GM18499 (cell line): Measurements from ENCODE around the gene DIABLO.
A peak's percentile ranks its signal among the peaks of the same experiment; 100 is the strongest.
"Not testable (repeated sequence)": the region's sequence is repeated elsewhere in the genome, so short reads cannot be mapped to it uniquely, and the experiment has no call there.

Experiments
- ATAC-seq: cut with Tn5 transposase; IDR thresholded peaks from one replicate; pipeline ENCODE4 v1.9.1; 2021; ENCODE audit warnings: moderate number of reproducible peaks; ENCODE audit not compliant: insufficient read depth, unreplicated experiment

The DIABLO gene

DNA sequence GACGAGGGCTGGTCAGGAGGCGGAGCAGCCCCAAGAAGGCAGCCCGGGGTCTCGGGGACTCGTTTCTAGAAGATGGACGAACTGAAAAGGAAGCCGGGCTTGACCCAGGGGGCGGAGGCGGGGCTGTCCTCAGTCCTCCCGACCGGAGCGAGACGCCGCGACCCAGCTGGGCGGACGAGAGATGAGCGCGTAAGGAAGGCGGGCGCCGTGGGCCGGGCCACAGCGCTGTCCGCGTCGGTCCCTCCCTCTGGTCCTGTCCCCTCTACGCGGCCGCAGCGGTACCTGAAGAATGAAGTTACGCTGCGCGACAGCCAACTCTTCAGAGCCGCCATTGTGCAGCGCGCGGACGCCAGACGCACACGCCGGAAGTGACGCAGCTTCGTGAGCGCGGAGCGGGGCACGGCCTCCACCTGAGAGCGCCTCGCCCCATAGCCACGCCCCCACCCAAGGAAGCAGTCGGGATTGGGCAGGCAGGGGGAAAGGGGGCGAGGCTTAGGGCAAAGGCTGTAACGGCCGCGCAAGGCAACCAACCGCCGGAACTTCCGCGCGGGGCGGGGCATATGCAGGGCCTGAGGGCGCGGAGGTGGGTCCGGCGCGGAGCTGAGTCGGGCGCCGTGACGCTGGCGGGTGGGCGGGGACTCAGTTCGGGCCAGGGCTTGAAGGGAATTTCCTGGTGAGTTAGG is at the start of gene DIABLO:
Gene DIABLO, minus strand, starts transcription at position 370 of the 683 bp plus-strand sequence. Its CDS starts 38 bp downstream, at position 332.
- peak; percentile 76 for ATAC-seq

DNA sequence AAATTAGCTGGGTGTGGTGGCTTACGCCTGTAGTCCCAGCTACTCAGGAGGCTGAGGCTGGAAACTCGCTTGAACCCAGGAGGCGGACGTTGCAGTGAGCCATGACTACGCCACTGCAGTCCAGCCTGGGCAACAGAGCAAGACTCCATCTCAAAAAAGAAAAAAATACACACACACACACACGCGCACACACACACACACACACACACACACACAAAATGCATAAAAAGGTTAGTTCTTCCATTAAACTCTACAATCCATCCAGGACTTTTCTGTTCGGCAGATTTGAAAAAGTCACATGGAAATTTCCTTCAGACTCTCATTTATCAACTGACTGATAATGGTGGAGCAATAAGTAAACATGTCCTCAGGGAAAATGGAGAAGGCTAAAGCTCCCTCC is 49.6 kb upstream of the DIABLO start:
- no peak for ATAC-seq

DNA sequence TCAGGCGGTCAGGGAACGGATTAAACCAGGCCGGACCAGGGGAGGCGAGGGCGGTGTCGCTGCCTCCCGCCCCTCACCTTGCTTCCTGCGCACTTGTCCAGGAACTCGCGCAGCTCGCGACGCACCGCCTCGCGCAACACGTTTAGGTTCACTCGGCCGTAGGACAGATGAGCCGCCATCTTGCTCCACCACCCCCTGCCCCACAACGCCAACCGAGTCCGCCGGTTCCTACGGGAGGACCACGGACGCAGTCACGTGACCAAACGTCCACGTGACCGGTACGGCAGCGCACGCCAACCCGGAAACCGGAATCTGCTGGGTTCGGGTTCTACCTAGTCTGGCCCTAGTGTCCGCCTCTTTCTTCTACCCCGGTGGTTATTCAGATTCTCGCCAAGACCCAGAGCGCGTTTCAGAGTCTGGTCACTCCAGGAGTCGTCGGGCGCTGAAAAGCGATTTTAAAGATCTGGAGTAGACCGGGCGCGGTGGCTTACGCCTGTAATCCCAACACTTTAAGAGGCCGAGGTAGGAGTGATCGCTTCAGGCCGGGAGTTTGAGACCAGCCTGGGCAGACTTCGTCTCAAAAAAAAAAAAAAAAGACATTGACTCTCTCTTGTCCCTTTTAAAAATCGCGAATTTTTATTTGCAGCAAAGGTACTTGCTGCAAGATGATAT is 40.5 kb upstream of the DIABLO start, which contains the start of gene VPS33A:
Gene VPS33A, minus strand, starts transcription at position 265 of the 672 bp plus-strand sequence. Its CDS starts 86 bp downstream, at position 179.
- ATAC-seq, result no peak

DNA sequence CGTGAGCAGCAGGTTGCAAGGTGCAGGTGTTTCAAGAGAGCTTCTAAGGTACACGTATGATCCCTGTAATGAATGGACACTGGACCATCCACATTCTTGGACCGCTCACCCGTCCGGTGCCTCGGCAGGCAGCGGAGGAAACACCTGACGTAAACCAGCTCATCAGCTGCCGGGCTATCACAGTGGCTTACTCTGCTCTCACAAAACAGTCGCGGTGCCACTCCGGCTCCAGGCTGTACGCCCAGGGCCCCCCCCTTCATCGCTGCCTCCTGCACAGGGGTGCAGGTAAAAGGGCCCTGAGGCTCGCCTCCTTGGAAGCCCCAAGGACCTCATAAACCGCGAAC is 40.0 kb upstream of the DIABLO start:
- ATAC-seq, result no peak

DNA sequence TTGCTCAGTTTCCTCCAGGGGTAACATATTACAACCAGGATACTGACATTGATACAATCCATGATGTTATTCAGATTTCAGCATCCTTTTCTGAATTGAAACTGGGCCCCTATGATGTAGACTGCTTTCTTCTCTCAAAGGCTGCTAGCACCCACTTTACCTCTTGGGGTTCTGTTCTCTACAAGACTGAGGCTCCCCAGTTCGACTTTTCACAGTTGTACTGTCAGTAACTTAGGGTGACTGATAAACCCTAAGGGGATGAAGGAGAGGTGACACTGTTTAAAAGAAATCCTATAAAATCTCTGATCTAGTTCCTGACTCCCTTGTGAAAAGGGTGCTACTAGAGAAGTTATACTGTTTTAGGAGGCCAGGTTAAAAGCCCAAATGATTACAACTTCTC is 39.6 kb upstream of the DIABLO start:
- no peak for ATAC-seq

DNA sequence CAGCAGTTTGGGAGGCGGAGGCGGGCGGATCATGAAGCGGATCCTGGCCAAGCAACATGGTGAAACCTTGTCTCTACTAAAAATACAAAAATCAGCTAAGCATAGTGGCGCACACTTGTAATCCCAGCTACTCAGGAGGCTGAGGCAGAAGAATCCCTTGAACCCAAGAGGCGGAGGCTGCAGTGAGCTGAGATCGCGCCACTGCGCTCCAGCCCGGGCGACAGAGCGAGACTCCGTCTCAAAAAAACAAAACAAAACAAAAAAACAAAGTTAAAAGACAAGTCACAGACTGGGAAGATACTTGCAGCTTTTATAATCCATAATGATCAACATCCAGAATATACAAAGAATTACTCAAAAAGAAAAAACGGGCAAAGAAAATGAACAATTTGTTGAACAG is 34.9 kb upstream of the DIABLO start:
- not testable (repeated sequence) for ATAC-seq

DNA sequence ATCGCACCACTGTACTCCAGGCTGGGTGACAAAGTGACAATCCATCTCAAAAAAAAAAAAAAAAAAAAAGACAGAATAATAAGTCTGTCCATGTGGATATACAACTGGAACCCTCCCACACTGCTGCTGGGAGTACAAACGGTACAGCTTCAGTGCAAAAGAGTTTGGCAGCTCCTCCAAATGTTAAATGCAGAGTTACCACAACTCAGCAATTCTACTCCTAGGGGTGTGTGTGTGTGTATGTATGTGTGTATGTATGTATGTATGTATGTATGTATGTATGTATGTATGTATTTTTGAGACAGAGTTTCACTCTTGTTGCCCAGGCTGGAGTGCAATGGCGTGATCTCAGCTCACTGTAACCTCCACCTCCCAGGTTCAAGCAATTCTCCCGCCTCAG is 33.1 kb upstream of the DIABLO start:
- ATAC-seq, result not testable (repeated sequence)

DNA sequence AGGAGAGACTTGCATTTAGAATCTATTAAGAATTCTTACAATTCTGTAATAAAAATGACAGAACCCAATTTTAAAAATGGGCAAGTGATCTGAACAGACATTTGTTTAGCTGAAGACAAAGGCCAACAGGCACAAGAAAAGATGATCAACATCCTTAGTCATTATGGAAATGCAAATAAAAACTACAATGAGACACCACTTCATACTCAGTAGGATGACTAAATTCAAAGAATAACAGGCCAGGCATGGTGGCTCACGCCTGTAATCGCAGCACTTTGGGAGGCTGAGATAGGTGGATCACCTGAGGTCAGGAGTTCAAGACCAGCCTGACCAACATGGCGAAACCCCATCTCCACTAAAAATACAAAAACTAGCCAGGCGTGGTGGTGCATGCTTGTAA is 32.6 kb upstream of the DIABLO start:
- not testable (repeated sequence) for ATAC-seq

DNA sequence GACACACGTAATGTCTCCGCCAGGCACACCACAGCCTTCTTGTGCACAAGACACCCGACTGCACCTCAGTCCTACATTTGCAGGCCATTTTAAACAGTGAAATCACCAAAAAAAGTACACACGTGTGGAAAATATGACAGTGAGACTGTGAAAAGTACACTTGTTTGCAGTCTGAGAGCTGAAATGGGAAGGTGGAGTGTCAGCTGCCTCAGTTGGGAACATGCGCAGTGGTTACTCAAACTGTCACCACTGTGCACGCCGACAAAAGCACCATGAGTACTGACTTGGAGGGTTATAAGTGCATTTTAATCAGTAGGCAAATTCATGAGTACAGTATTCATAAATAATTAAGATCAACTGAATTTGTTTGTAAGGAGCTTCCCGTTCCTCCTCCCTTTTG is 24.7 kb upstream of the DIABLO start:
- ATAC-seq, result no peak

DNA sequence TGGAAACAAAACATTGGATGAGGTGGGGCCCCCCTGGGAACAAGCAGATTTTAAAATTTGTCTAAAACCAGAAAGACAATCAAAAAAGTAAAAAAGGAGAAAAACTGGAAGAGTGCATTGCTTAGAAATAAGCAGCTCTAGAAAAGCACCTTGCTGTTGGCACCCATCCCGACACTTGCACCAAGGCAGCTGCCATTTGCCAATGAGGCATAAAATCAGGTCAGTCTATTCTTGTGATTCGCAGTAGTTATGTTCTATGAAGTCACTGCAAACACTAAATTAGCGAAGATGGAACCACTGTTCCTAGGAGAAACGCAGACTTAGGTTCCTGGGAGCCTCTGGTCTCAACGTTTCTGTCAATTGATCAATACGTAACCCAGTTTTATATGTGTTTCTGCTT is 24.2 kb upstream of the DIABLO start:
- ATAC-seq, result no peak

DNA sequence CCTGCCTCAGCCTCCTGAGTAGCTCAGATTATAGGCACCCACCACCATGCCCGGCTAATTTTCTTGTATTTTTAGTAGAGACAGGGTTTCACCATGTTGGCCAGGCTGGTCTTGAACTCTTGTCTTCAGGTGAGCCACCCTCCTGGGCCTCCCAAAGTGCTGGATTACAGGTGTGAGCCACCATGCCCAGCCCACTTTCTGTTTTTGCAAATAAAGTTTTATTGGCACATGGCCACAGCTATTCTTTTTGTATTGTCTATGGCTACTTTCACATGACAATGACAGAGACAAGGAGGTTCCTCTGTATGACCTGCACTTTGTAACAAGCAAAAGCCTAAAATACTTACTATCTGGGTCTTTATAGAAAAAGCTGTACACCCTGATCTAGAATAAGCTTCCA is 19.7 kb upstream of the DIABLO start:
- no peak for ATAC-seq

DNA sequence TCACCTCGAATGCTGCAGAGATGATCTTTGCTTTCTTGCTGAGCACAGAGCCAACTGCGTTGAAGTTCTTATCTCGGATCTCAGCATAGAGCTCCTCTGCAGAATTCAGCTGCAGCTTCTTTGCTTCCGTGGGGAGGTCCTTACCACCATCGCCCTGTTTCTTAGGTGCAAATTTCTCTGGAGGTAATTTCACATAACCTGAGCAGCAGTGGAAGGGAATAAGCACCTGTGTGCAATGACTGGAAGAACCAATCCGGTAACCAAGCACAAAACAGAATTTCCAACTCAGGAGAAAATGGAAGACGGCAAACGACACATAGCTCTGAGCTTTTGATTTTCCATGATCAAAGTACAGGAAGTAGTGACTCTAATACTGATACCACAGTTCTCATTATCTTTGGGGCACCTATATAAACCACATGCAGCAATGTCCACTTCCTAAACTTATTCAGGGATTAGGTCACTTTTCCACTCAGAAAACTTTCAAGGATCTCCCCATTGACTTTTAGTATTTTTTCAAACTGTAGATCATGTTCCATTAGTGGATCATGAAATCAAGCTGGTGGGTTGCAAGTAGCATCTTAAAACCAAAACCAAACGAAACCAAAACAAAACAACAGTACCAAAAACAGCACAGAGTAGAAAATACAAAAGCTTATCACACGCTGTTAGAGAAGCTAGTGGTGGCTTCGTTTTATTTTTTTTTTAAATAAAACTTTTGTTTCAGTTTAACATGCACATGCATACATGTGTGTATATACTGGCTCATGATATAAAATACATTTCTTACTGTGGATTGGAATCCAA is 18.9 kb upstream of the DIABLO start:
- no peak for ATAC-seq

DNA sequence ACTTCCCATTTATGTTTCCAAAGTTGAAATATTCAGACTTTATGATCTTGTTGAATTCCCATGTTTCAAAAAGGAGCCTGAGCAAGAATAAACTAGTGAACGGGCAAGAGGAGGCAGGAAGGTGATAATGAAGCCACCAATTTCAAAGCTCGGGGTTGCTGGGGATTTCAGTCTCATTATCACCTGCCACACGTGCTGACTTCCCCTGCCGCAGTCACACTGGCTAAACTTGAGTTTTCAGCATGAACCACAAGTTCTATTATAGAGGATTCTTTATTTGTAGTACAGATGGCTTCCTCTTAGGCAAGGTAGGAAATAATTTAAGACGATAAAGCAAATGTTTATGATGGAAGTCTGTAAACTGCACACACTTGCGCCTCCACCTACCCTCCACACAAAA is 18.1 kb upstream of the DIABLO start:
- no peak for ATAC-seq

DNA sequence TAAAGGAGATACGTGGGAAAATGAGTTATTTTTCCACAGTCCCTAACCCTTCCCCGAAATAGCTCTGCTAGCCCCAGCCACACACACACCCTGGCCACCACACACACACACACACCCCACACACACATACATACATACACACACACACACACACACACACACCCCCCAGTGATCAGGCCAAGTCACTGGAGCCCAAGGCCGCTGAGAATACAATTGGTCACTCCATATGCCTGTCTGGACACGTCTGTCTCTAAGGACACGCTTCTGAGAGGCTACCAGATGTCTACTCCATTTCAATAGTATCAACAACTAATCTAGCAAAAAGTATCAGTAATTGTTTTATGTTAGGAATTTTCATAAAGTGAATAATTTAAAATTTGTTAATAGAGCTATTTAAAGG is 13.0 kb upstream of the DIABLO start:
- ATAC-seq, result no peak

DNA sequence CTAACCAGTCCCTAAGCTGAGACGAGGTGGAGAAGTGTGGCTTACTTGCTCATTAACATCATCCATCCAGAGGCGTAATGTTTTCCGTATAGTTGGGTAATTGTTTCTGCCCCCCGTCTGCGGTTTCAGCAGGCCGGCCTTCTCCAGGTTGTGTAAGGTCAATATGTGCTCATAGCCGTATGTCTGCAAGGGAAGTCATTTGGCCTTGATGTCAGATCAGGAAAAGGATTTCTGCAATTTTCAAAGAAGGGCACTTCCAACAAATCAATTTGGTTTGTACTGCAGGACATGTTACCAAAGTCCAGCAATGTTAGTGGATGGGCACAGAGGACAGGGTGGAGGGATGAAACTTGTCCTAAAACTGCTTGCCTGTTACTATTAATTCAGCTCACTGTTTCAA is 9.9 kb upstream of the DIABLO start:
- no peak for ATAC-seq

DNA sequence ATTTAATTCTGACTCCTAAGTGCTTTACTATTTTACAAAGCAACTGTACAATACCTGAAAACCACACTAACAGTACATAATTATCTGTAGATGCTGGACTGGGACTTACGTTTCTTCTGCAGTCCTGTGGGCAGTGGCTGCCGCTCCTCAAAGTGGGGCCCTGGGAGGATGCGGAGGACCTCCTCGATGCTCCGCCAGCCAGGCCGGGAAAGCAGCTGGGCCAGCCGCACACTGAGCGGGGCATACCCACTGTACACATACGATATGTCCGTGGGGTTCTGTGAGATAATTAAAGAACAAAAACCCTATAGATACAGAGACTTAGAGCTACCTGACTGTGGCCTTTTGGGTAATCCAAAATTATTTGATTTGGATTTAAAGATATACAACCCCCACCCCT is 6.8 kb upstream of the DIABLO start:
- no peak for ATAC-seq

DNA sequence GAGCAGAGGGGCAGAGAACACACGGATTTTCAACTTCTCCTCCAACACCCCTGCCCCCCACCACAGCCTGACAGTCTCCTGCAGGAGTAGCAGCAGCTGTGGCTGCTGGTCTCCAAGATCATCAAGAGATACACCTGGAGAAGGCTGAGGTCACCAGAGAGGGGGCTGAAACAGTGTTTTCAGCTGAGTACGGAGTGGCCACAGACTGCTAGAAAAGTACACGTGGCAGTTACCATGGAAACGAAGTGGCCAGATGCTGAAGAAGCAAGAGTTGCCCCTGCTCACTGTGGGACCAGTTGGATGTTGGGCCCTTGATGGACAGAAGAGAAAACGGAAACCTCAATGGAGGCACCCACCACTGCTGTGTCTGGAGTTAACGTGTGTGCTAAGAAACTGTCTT is 4.9 kb upstream of the DIABLO start:
- no peak for ATAC-seq

DNA sequence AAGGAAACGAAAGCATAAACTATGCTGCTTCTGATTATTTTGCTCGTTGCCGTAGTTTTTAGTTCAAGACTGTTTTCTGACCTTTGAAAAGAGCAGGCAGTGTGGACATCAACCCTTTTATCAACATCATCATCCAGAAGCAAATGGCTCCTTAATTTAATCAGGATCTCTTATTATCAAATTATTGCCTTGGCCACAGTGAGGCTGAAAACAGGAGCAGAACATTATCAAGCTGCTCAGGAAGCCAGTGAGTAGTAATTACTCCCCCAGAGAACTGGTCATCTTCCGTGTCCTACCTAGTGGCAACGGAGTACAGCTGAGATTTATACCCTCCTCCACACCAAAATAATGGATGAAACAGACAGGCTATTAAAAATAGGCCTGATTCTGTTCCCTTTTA is 2.2 kb upstream of the DIABLO start:
- no peak for ATAC-seq

DNA sequence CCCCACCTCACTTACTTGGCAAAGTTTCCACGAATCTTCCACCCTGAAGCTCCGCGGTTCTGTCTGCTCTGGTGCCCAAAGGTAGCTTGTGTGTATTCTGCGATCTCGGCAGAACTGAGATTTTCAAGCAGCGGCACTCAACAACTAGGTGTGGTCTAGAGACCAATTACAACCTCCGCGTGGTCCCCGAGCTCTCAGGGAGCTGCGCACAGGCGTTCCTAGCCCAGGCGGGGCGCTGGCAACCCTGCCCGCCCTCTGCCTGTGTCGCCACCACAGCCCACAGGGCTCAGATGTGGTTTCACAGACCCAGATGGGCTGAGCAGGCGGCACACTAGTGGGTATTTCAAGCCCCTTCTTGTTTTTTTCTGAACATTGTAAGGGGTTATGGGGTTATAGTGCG is 1.5 kb upstream of the DIABLO start:
- no peak for ATAC-seq

DNA sequence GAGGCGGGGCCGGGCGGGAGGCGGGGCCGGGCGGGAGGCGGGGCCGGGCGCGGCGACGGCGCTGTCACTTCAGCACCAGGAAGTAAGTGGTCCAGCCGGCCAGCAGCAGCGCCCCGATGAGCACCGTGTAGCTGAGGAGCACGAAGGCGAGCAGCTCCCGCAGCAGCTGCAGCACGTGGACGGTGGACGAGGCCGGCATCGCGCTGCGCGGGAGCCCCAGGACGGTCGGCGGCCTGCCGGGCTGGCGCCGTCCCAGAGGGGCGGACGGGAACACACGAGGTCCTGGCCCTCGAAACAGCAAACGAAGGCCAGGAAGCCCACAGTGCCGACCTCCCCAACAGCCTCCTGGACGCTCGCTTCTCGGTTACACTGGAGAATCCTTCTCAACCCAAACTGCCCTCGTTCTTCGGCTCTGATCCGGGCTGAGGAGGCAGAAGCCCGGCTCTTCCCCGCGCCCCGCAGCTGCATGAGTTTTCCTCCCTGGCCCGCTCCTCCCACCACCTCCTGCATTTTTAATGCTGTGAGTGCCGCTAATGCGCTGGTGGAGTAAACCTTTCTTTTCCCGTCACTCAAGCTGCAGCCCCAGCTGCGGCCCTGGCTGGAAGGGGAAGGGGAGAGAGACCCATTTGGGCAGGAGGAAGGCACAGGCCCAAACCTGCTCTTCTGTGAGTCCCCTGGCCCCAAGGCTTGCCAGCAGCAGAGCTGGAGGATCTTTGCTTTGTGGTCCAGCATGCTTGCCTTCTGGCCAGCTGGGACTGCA is 694 bp upstream of the DIABLO start:
- ATAC-seq, result peak; percentile 29

DNA sequence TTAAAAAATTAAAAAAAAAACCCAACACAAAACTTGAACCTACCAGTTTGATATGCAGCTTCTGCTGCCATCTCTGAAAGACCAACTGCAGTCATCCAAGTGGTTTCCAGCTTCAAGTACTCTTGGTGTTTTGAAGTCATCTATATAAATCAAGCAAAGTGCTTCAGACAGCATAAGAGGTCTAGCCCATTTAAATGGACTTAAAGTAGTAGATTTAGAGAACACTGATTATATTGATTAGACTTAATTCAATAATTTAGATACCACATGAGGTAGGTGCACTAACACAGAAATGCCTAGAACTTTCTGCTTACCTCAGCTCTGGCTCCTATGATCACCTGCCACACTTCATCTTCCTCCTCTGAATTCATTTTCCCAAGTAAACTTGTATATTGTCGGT is 9.4 kb downstream of the DIABLO start:
- ATAC-seq, result no peak
